ENCODE data around the gene TRMT61A.

Gene TRMT61A

DNA sequence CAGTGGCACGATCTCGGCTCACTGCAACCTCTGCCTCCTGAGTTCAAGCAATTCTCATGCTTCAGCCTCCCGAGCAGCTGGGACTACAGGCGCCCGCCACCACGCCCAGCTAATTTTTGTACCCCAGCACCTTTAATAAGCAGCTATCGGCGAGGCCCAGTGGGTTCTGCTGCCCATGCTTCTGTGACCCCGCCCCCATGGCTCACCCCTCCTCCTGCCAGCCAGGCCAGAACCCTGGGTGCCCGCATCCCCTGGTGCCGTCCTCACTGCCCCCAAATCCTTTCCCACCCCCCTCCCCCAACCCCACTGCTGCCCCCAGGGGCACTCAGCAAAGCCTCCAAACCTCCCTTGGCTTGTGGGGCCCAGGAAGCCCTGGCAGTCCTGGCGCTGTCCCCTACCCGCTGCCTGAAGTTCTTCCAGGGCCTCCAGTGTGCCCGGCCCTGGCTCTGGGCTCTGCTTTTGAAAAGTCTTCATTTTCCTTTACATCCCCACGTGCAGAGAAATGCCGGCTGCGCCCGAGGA, 19.0 kb downstream of the TRMT61A start:
- H3K4me3 ChIP-seq (ENCODE audit: low read depth, low read length), result no peak overlapping the region
- in situ Hi-C loops (cut with HindIII; ENCODE audit: low sequenced_read_pairs), result no loop called here
- TF ChIP-seq, protein P1, sequence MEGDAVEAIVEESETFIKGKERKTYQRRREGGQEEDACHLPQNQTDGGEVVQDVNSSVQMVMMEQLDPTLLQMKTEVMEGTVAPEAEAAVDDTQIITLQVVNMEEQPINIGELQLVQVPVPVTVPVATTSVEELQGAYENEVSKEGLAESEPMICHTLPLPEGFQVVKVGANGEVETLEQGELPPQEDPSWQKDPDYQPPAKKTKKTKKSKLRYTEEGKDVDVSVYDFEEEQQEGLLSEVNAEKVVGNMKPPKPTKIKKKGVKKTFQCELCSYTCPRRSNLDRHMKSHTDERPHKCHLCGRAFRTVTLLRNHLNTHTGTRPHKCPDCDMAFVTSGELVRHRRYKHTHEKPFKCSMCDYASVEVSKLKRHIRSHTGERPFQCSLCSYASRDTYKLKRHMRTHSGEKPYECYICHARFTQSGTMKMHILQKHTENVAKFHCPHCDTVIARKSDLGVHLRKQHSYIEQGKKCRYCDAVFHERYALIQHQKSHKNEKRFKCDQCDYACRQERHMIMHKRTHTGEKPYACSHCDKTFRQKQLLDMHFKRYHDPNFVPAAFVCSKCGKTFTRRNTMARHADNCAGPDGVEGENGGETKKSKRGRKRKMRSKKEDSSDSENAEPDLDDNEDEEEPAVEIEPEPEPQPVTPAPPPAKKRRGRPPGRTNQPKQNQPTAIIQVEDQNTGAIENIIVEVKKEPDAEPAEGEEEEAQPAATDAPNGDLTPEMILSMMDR (IDR thresholded peaks at IDR 0.05; ENCODE audit: low read depth, low read length, missing control alignments), result no peak
- no peak for DNase-seq (ENCODE audit: low read depth)

DNA sequence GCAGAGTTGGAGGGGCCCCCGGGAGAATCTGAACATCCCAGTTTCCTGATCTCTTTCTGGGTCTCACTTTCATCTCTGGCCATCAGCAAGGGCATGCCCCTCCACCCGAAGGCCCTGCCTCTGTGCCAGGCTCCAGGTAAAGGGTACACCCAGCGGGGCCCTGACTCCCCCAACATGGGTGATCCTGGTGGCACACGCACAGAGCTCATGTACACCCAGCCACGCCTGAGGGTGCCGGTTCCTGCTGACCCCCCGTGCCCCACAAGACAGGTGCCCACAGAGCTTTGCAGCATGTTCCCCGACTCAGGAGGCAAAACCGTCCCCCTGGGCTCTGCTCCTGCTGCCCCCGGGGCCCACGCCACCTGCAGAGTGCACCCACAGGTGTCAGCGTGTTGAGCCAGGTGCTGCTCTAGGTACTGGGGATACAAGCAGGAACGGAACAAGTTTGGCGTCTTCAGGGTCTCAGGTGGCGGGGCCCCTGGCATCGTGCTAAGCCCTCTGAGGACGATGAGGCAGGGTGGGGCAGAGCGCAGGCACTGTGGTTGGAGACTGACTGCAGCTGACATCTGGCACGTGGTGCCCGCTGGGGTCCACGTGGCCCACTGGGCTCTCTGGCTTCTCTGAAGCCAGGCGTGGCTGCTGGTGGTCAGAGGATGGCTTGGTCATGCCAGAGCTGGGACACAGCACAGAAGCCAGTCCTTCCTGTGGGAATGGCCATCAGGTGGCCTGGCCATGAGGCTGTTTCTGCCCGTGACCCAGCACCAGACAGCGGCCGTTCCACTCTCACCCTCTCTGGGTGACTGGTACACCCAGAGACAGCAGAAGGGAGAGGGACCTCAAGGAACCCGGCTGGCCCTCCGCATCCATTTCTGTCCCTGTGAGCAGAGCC, 19.7 kb downstream of the TRMT61A start:
- TF ChIP-seq, protein P1 (IDR thresholded peaks at IDR 0.05; ENCODE audit: low read depth, low read length, missing control alignments), result no peak
- in situ Hi-C loops (cut with HindIII; ENCODE audit: low sequenced_read_pairs), result no loop called here
- H3K4me3 ChIP-seq (ENCODE audit: low read depth, low read length), result no peak overlapping the region
- DNase-seq (ENCODE audit: low read depth), result no peak

DNA sequence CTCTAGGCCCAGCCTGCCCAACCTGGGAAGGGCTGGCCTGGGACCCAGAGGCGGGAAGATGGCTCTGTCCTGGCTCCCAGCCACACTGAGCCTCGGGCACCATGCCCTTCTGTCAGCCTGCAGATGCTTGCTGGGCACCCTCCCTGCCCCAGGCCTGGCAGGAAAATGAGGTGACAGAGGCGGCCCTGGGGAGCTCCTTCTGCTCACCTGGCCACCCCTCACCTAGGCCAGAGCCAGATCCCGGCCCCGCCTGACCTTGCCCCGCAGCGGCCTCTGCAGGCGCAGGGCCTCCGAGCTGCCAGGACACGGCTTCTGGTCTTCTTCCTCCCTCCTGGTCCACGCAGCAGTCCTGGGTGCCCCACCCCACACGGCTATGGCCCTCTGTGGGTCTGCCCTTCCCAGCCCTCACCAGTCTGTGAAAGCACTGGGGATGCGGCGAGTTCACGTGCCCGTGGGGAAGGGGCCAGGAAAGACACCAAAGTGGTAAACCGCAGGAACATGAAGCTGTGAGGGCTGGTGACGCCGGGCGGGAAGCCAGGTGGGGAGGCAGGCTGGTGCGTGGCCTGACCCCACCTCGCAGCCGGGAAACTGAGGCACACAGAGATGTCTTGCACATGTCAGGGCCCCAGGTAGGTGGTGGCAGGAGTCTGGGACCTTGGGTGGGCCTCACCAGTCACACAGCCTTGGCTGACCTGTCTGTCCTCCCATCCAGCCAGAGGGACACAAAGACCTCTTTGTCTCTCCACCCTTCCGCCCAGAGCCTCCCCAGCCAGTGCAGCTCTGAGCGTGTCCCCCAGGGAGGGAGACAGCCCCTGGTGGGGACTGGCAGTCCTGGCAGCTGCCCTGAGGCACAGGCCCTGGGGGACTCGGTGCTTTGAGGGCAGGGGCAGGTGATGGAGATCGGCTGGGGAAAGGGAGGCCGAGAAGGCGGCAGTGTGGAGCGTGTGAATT, 20.6 kb downstream of the TRMT61A start:
- TF ChIP-seq, protein P1 (IDR thresholded peaks at IDR 0.05; ENCODE audit: low read depth, low read length, missing control alignments), result no peak
- no peak for DNase-seq (ENCODE audit: low read depth)
- no peak overlapping the region for H3K4me3 ChIP-seq (ENCODE audit: low read depth, low read length)
- in situ Hi-C loops (cut with HindIII; ENCODE audit: low sequenced_read_pairs), result no loop called here

DNA sequence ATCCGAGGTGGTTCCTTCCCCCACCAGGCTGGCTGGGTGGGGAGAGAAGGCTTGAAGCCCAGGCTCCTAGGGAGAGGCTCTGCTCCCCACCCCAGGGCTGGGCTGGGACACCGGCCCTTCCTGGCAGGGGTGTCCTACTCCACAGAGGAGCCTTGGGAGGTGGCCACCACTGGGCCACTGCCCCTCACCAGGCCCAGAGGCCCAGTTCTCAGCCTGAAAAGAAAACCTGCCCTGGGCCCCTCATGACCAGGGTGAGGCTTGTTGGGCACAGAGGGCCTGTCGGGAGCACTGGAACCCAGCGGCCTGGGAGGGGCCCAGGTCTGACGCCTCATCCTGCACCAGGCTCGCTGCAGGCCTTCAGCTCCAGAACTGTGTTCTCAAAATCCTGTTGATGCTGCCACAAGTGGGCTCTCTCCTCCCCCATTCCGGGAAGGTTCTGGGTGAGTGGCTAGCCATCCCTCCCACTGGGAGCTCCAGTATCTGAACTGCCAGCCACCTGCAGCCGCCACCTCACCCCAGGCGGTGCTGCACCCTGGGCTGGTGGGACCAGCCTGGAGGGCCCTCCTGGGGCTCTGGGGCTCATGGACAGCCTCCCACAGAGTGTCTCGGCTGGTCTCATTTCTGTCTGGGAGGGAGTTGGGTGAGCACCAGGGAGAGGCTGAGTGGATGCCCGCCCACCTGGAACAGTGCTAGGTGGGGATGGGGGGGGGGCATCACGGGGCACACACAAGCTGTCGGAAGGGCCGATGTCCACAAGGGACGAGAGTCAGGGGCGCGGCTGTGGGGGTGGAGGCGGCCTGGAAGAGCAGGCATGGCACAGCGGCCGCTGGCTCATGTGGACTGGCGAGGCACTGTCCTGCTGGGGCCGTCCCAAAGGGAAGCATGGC, 21.7 kb downstream of the TRMT61A start:
- in situ Hi-C loops (cut with HindIII; ENCODE audit: low sequenced_read_pairs), result no loop called here
- no peak for DNase-seq (ENCODE audit: low read depth)
- TF ChIP-seq, protein P1 (IDR thresholded peaks at IDR 0.05; ENCODE audit: low read depth, low read length, missing control alignments), result no peak
- no peak overlapping the region for H3K4me3 ChIP-seq (ENCODE audit: low read depth, low read length)

DNA sequence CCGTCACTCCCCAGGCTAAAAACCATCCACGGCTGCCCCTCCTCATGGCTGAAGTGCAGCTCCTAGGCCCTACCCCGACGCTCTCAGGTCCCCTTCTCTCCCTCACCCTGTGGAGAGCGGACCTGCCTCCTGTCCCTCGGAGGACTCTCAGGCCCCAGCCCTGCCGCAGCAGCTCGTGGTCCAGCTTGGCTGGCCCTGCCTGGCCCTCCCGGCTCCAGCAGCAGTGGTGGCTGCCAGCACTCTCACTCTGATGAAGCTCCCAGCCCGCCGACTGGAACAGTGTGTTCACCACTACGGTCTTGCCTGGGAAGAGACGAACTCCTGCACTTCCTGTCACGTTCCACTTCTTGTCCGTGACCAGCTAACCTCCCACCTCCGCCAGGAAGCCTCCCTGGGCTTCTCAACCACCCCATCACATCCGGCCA, 22.4 kb downstream of the TRMT61A start:
- in situ Hi-C loops (cut with HindIII; ENCODE audit: low sequenced_read_pairs), result no loop called here
- TF ChIP-seq, protein P1 (IDR thresholded peaks at IDR 0.05; ENCODE audit: low read depth, low read length, missing control alignments), result no peak
- no peak for DNase-seq (ENCODE audit: low read depth)
- no peak overlapping the region for H3K4me3 ChIP-seq (ENCODE audit: low read depth, low read length)

Measured in astrocyte of the cerebellum (primary cell).